Osteocyte (in vitro differentiated cells): Measurements from ENCODE around the gene PAX5. TPM values are rescaled to one million over a fixed set of nuclear protein-coding genes. Genes with fewer than 3 reads are reported as not detected.
A peak's percentile ranks its signal among the peaks of the same experiment; 100 is the strongest.

Source experiments
- DNase-seq: peaks from one replicate; pipeline ENCODE4 v3.0.0; 2021; ENCODE audit warnings: mixed read lengths; ENCODE audit not compliant: unreplicated experiment; ENCODE audit errors: extremely low spot score
- H3K27ac Mint-ChIP-seq: one replicate; pipeline ENCODE4 v1.8.0; 2021; ENCODE audit warnings: mild to moderate bottlenecking, mixed read lengths; ENCODE audit not compliant: unreplicated experiment
- H3K27me3 Mint-ChIP-seq: one replicate; pipeline ENCODE4 v1.8.0; 2021; ENCODE audit warnings: mixed read lengths; ENCODE audit not compliant: unreplicated experiment
- H3K36me3 Mint-ChIP-seq: one replicate; pipeline ENCODE4 v1.8.0; 2021; ENCODE audit warnings: mixed read lengths; ENCODE audit not compliant: unreplicated experiment
- H3K4me1 Mint-ChIP-seq: one replicate; pipeline ENCODE4 v1.8.0; 2021; ENCODE audit warnings: mixed read lengths; ENCODE audit not compliant: unreplicated experiment
- H3K4me3 Mint-ChIP-seq: one replicate; pipeline ENCODE4 v1.8.0; 2021; ENCODE audit warnings: mild to moderate bottlenecking, moderate library complexity, mixed read lengths; ENCODE audit not compliant: unreplicated experiment
- H3K9me3 Mint-ChIP-seq: one replicate; pipeline ENCODE4 v1.8.0; 2021; ENCODE audit warnings: mixed read lengths; ENCODE audit not compliant: unreplicated experiment
- CTCF ChIP-seq: fragments of 200-600 bp; sonication (generic); IDR thresholded peaks from 2 replicates; pipeline ENCODE4 v1.5.0; 2021; ENCODE audit warnings: antibody characterized with exemption, mild to moderate bottlenecking, moderate library complexity
- total RNA-seq: library from RNA; stranded (reverse); gene quantifications from 2 replicates; pipeline ENCODE4 v1.2.1, GENCODE V29; 2021

Gene PAX5
- total RNA-seq, 1 donor from 2014 or later = not detected

- Mint-ChIP-seq H3K36me3 (no peaks in the 10 kb centered on the region), H3K4me1 (no peaks in the 10 kb centered on the region), H3K4me3 (no peak overlapping the region), H3K9me3 (no peaks in the 10 kb centered on the region), H3K27me3 (peaks cover 33% of the 10 kb centered on the region), H3K27ac (no peak overlapping the region)
- TF ChIP-seq CTCF = no peak
- no peak for DNase-seq
These were observed 94.9 kb downstream of the PAX5 start for GRCh38 chr9:36939214-36939613.

- no peaks in the 10 kb centered on the region for H3K9me3 Mint-ChIP-seq
- no peaks in the 10 kb centered on the region for H3K4me1 Mint-ChIP-seq
- DNase-seq = no peak
- no peak for TF ChIP-seq CTCF
- peaks cover 35% of the 10 kb centered on the region for H3K27me3 Mint-ChIP-seq
- no peak overlapping the region for H3K4me3 Mint-ChIP-seq
- no peak overlapping the region for H3K27ac Mint-ChIP-seq
- no peaks in the 10 kb centered on the region for H3K36me3 Mint-ChIP-seq
These were observed 95.5 kb downstream of the PAX5 start for GRCh38 chr9:36938617-36939016.

GRCh38 chr9:36937951-36938350, 96.1 kb downstream of the PAX5 start:
- no peak for DNase-seq
- H3K27me3 Mint-ChIP-seq = peaks cover 33% of the 10 kb centered on the region
- TF ChIP-seq CTCF = no peak
- H3K4me3 Mint-ChIP-seq = no peak overlapping the region
- no peaks in the 10 kb centered on the region for H3K4me1 Mint-ChIP-seq
- no peaks in the 10 kb centered on the region for H3K9me3 Mint-ChIP-seq
- H3K27ac Mint-ChIP-seq = no peak overlapping the region
- H3K36me3 Mint-ChIP-seq = no peaks in the 10 kb centered on the region

GRCh38 chr9:36937346-36937745, 96.7 kb downstream of the PAX5 start:
- DNase-seq = peak; percentile 49
- no peak for TF ChIP-seq CTCF
- Mint-ChIP-seq H3K9me3 (no peaks in the 10 kb centered on the region), H3K4me3 (no peak overlapping the region), H3K36me3 (no peaks in the 10 kb centered on the region), H3K27ac (no peak overlapping the region), H3K27me3 (peaks cover 31% of the 10 kb centered on the region), H3K4me1 (no peaks in the 10 kb centered on the region)

- H3K27me3 Mint-ChIP-seq = peaks cover 31% of the 10 kb centered on the region
- H3K36me3 Mint-ChIP-seq = no peaks in the 10 kb centered on the region
- no peak overlapping the region for H3K27ac Mint-ChIP-seq
- H3K9me3 Mint-ChIP-seq = no peaks in the 10 kb centered on the region
- H3K4me3 Mint-ChIP-seq = no peak overlapping the region
- TF ChIP-seq CTCF = no peak
- H3K4me1 Mint-ChIP-seq = no peaks in the 10 kb centered on the region
- no peak for DNase-seq
These were observed 97.6 kb downstream of the PAX5 start for GRCh38 chr9:36936498-36936831.
